Endothelial cell of umbilical vein (primary cell): ENCODE measurements around the gene DPYD. TPM values are rescaled to one million over a fixed set of nuclear protein-coding genes. Genes with fewer than 3 reads are reported as not detected.

Experiments used
- BruUV-seq: library from RNA; stranded (reverse); fragments of 400-500 nt; replicated peaks from 2 replicates; lab custom pipeline; 2021; lab: Mats Ljungman, UMichigan
- CTCF ChIA-PET: fragments of 300-600, 350-600 bp; sonication (Branson Sonifier 250); formaldehyde crosslinking; loops from one replicate; lab custom pipeline; 2021; ENCODE audit warnings: antibody characterized with exemption, inconsistent platforms; lab: Charles Lee
- POLR2A ChIA-PET: fragments of 300-600, 350-600 bp; sonication (Branson Sonifier 250); formaldehyde crosslinking; loops from one replicate; lab custom pipeline; 2021; ENCODE audit warnings: antibody characterized with exemption, inconsistent platforms; lab: Charles Lee
- DNase-seq: peaks from one replicate; pipeline ENCODE4 v3.0.0-alpha.2; 2011; ENCODE audit warnings: low read depth, low spot score
- FAIRE-seq: peaks from 2 replicates; lab custom pipeline; 2011; peaks lifted over from hg19 to GRCh38; lab: Jason Lieb, UNC
- H2AFZ ChIP-seq: 2 replicates; pipeline ENCODE4 v1.6.0; 2012; ENCODE audit warnings: low read depth, low read length, control low read depth, inconsistent platforms
- H3K27ac ChIP-seq: 2 replicates; pipeline ENCODE4 v1.5.1; 2011; ENCODE audit warnings: low read depth, mild to moderate bottlenecking, control low read depth, low read length, moderate library complexity; ENCODE audit not compliant: insufficient read depth
- H3K27me3 ChIP-seq, 2 experiments: 2 replicates each; pipeline versions ENCODE4 v1.6.0 to v1.6.1; 2011; ENCODE audit warnings: low read length in 2 of 2, mixed read lengths in 1 of 2; ENCODE audit not compliant: control insufficient read depth in 2 of 2, insufficient read depth in 2 of 2
- H3K36me3 ChIP-seq, 2 experiments: 2 replicates in 1 of 2; 3 replicates in 1 of 2; pipeline ENCODE4 v1.5.1; 2011; ENCODE audit warnings: low read length in 2 of 2, mild to moderate bottlenecking in 1 of 2, moderate library complexity in 1 of 2; ENCODE audit not compliant: control insufficient read depth in 2 of 2, insufficient read depth in 2 of 2; ENCODE audit errors: extremely low read depth in 1 of 2
- H3K4me1 ChIP-seq: 3 replicates; pipeline ENCODE4 v1.5.1; 2011; ENCODE audit warnings: mild to moderate bottlenecking, low read length; ENCODE audit not compliant: control insufficient read depth, insufficient read depth; ENCODE audit errors: extremely low read depth
- H3K4me2 ChIP-seq: 2 replicates; pipeline ENCODE4 v1.6.1; 2011; ENCODE audit warnings: low read length, control low read depth, mixed read lengths; ENCODE audit not compliant: insufficient read depth
- H3K4me3 ChIP-seq, 3 experiments: fragments of 200-600 bp in 1 of 3; sonication (generic), shearing (Covaris generic) in 1 of 3; replicated peaks in 1 of 3; 2 replicates each; pipeline ENCODE4 v1.5.1; 2011 to 2016; ENCODE audit warnings: control low read depth in 3 of 3, low read length in 3 of 3, mild to moderate bottlenecking in 2 of 3, inconsistent platforms in 1 of 3, low read depth in 1 of 3, moderate library complexity in 1 of 3; ENCODE audit not compliant: insufficient read depth in 1 of 3
- H3K79me2 ChIP-seq: 2 replicates; pipeline ENCODE4 v1.6.0; 2012; ENCODE audit warnings: low read length, inconsistent platforms; ENCODE audit not compliant: control insufficient read depth, insufficient read depth
- H3K9ac ChIP-seq: replicated peaks from 2 replicates; pipeline ENCODE3; 2011; ENCODE audit warnings: low read length, control low read depth; ENCODE audit not compliant: insufficient read depth; ENCODE audit errors: extremely low read depth
- H3K9me1 ChIP-seq: replicated peaks from 3 replicates; pipeline ENCODE4 v1.6.0; 2011; ENCODE audit warnings: mild to moderate bottlenecking, low read length; ENCODE audit not compliant: control insufficient read depth, insufficient read depth; ENCODE audit errors: extremely low read depth
- H3K9me3 ChIP-seq: replicated peaks from 2 replicates; pipeline ENCODE4 v1.5.1; 2012; ENCODE audit warnings: low read length, inconsistent platforms; ENCODE audit not compliant: control insufficient read depth, insufficient read depth
- H4K20me1 ChIP-seq: replicated peaks from 2 replicates; pipeline ENCODE3; 2011; ENCODE audit warnings: mild to moderate bottlenecking, low read length; ENCODE audit not compliant: control insufficient read depth, insufficient read depth; ENCODE audit errors: extremely low read depth
- CTCF ChIP-seq, 2 donors: IDR thresholded peaks; 1 replicate in 1 of 2; 2 replicates in 1 of 2; pipeline ENCODE4 v1.5.1; 2011; ENCODE audit warnings: low read length in 2 of 2, mild to moderate bottlenecking in 2 of 2, moderate library complexity in 2 of 2, control low read depth in 1 of 2, inconsistent platforms in 1 of 2, low read depth in 1 of 2; ENCODE audit not compliant: insufficient read depth in 1 of 2; ENCODE audit errors: extremely low read depth in 1 of 2
- EZH2 ChIP-seq: IDR thresholded peaks from 2 replicates; pipeline ENCODE4 v1.6.1; 2012; ENCODE audit warnings: borderline replicate concordance, low read depth, mild to moderate bottlenecking, moderate library complexity, low read length, inconsistent platforms; ENCODE audit not compliant: severe bottlenecking
- FOS ChIP-seq: IDR thresholded peaks from 2 replicates; pipeline ENCODE4 v1.6.1; 2011; ENCODE audit warnings: mild to moderate bottlenecking, low read length, moderate library complexity, borderline replicate concordance; ENCODE audit not compliant: insufficient read depth
- GATA2 ChIP-seq: IDR thresholded peaks from 2 replicates; pipeline ENCODE4 v1.7.0; 2011; ENCODE audit warnings: low read depth, mild to moderate bottlenecking, moderate library complexity, mixed read lengths, low read length; ENCODE audit not compliant: insufficient read length, insufficient read depth
- JUN ChIP-seq: IDR thresholded peaks from 2 replicates; pipeline ENCODE4 v1.6.1; 2011; ENCODE audit warnings: borderline replicate concordance, low read depth; ENCODE audit not compliant: insufficient read length, insufficient read depth
- MAX ChIP-seq: IDR thresholded peaks from 2 replicates; pipeline ENCODE4 v1.6.1; 2011; ENCODE audit not compliant: insufficient read depth, insufficient read length
- MYC ChIP-seq: IDR thresholded peaks from one replicate; pipeline ENCODE4 v1.6.1; 2011; ENCODE audit warnings: mild to moderate bottlenecking, low read depth, low read length
- POLR2A ChIP-seq: IDR thresholded peaks from 2 replicates; pipeline ENCODE4 v1.6.1; 2012; ENCODE audit warnings: low read depth, mild to moderate bottlenecking, control low read depth, low read length
- POLR2AphosphoS5 ChIP-seq: IDR thresholded peaks from 2 replicates; pipeline ENCODE4 v1.6.1; 2012; ENCODE audit warnings: low read depth, mild to moderate bottlenecking, control low read depth, low read length, moderate library complexity; ENCODE audit not compliant: insufficient read depth
- dilution Hi-C: fragments of 300-500 bp; cut with MboI; formaldehyde crosslinking; loops from one replicate; pipeline ENCODE4 v1.15.0; 2019; ENCODE audit warnings: low sequenced_read_pairs; ENCODE audit not compliant: extremely low pct_ligation_motif_present
- intact Hi-C: fragments of 100-400 bp; cut with micrococcal nuclease; formaldehyde crosslinking; loops from one replicate; pipeline ENCODE4 v1.10.0; 2022
- polyA plus RNA-seq, 4 experiments: library from polyadenylated mRNA; depleted of rRNA in 3 of 4; stranded (reverse) in 3 of 4; unstranded in 1 of 4; fragments of >200 nt; gene quantifications; 2 replicates each; pipeline versions ENCODE4 v1.2.1 to v1.2.3, GENCODE V29; 2011 to 2012; ENCODE audit warnings: missing spikeins in 1 of 4
- total RNA-seq: library from RNA; stranded (reverse); gene quantifications from 2 replicates; pipeline ENCODE4 v1.2.3, GENCODE V29; 2021

DPYD gene
- total and polyA plus RNA-seq, 2 donors (not counting 3 experiments of a cell fraction or from before 2014, with no cell fraction given): 4.6 to 15.1 TPM

- CTCF ChIA-PET: interaction anchor here (1.0 kb wide), 1 partner anchor 962 kb away, joined by 3 read pairs; no protein-coding TSS in a partner anchor
- Histone ChIP-seq H2AFZ (no peak overlapping the region), H3K4me3 (no peak overlapping the region), H3K9me3 (no peaks in the 10 kb centered on the region), H3K27ac (no peak overlapping the region), H3K36me3 (no peaks in the 10 kb centered on the region), H4K20me1 (no peaks in the 10 kb centered on the region), H3K9me1 (no peaks in the 10 kb centered on the region), H3K4me1 (no peaks in the 10 kb centered on the region), H3K27me3 (no peaks in the 10 kb centered on the region), H3K4me2 (no peak overlapping the region), H3K79me2 (no peaks in the 10 kb centered on the region), H3K9ac (no peak overlapping the region)
- BruUV-seq: no TSS peak
- POLR2A ChIA-PET: no interaction called here
- DNase-seq (no peak), FAIRE-seq (no peak)
- intact Hi-C loops (no loop called here), dilution Hi-C loops (no loop called here)
- TF ChIP-seq POLR2A: no peak
- no peak for TF ChIP-seq POLR2AphosphoS5
- TF ChIP-seq EZH2: no peak
- no peak for TF ChIP-seq GATA2
- TF ChIP-seq MYC: no peak
- no peak for TF ChIP-seq MAX
- no peak for TF ChIP-seq CTCF (IDR thresholded peaks at IDR 0.05; ENCODE audit: extremely low read depth in 1 of 2, insufficient read depth in 1 of 2, low read depth in 1 of 2, low read length in 2 of 2)
- no peak for TF ChIP-seq JUN
- no peak for TF ChIP-seq FOS
Observed at GRCh38 chr1:97505816-97506215, 415.0 kb downstream of the DPYD start.
